PC-9 (cell line): Measurements from ENCODE around the gene GSTP1. TPM values are rescaled to one million over a fixed set of nuclear protein-coding genes. Genes with fewer than 3 reads are reported as not detected.

Experiments
- BruUV-seq: library from RNA; stranded (reverse); fragments of 400-500 nt; replicated peaks from 2 replicates; lab custom pipeline; 2021; lab: Mats Ljungman, UMichigan
- CTCF ChIA-PET: fragments of 300-600 bp; sonication (Branson Sonifier 250); formaldehyde crosslinking; loops from one replicate; lab custom pipeline; 2022; ENCODE audit warnings: antibody characterized with exemption; lab: Charles Lee
- POLR2A ChIA-PET: fragments of 300-600 bp; sonication (Branson Sonifier 250); formaldehyde crosslinking; loops from one replicate; lab custom pipeline; 2022; ENCODE audit warnings: antibody characterized with exemption; ENCODE audit not compliant: unreplicated experiment; lab: Charles Lee
- DNase-seq, 2 experiments: peaks; one replicate each; pipeline versions ENCODE4 v3.0.0 to v3.0.0-alpha.2; 2015 to 2022; ENCODE audit warnings: mixed read lengths in 1 of 2
- H2AFZ ChIP-seq: fragments of 200-600 bp; sonication (generic); 2 replicates; pipeline ENCODE4 v1.8.1; 2017; ENCODE audit warnings: antibody characterized with exemption
- H3F3A ChIP-seq: fragments of 200-600 bp; sonication (generic); 2 replicates; pipeline ENCODE4 v1.8.1; 2017; ENCODE audit warnings: antibody characterized with exemption, mild to moderate bottlenecking, low read depth; ENCODE audit not compliant: insufficient read depth
- H3K27ac ChIP-seq: fragments of 200-600 bp; sonication (generic); 2 replicates; pipeline ENCODE4 v1.6.1; 2016; ENCODE audit warnings: mixed run types
- H3K27me3 ChIP-seq: fragments of 200-600 bp; sonication (generic); 2 replicates; pipeline ENCODE4 v1.6.1; 2016; ENCODE audit warnings: low read depth, mixed run types; ENCODE audit not compliant: insufficient read depth
- H3K36me3 ChIP-seq: fragments of 200-600 bp; sonication (generic); 2 replicates; pipeline ENCODE4 v1.6.1; 2016; ENCODE audit warnings: low read depth, mixed run types
- H3K4me1 ChIP-seq: fragments of 200-600 bp; sonication (generic); replicated peaks from 2 replicates; pipeline ENCODE4 v1.6.1; 2016; ENCODE audit warnings: mixed run types; ENCODE audit not compliant: insufficient read depth
- H3K4me2 ChIP-seq: fragments of 200-600 bp; sonication (generic); 2 replicates; pipeline ENCODE4 v1.6.1; 2017; ENCODE audit warnings: mixed run types
- H3K4me3 ChIP-seq: fragments of 200-600 bp; sonication (generic); 2 replicates; pipeline ENCODE4 v1.6.1; 2016; ENCODE audit warnings: mixed run types
- H3K79me2 ChIP-seq: fragments of 200-600 bp; sonication (generic); 2 replicates; pipeline ENCODE4 v1.6.1; 2017; ENCODE audit warnings: low read depth, mixed run types
- H3K9me2 ChIP-seq: fragments of 200-600 bp; sonication (generic); 2 replicates; pipeline ENCODE4 v1.8.1; 2017; ENCODE audit warnings: mild to moderate bottlenecking; ENCODE audit not compliant: insufficient read depth
- H3K9me3 ChIP-seq: fragments of 200-600 bp; sonication (generic); 2 replicates; pipeline ENCODE4 v1.8.1; 2016; ENCODE audit warnings: low read depth; ENCODE audit not compliant: insufficient read depth
- H4K20me1 ChIP-seq: fragments of 200-600 bp; sonication (generic); 2 replicates; pipeline ENCODE4 v1.8.1; 2017; ENCODE audit not compliant: insufficient read depth
- EZH2 ChIP-seq: fragments of 200-600 bp; sonication (generic); IDR thresholded peaks from 2 replicates; pipeline ENCODE4 v1.8.0; 2017; ENCODE audit warnings: antibody characterized with exemption, low read depth
- intact Hi-C: fragments of 100-400 bp; cut with micrococcal nuclease; formaldehyde crosslinking; loops from one replicate; pipeline ENCODE4 v1.10.0; 2022; ENCODE audit not compliant: unreplicated experiment
- total RNA-seq: library from RNA; stranded (reverse); gene quantifications from 2 replicates; pipeline ENCODE4 v1.2.3, GENCODE V29; 2021
- TF ChIP-seq, protein P1 (sequence below): fragments of 200-600 bp; sonication (generic); conservative IDR thresholded peaks from 2 replicates; pipeline ENCODE4 v1.6.1; 2017; ENCODE audit warnings: mixed run types, antibody characterized with exemption, mild to moderate bottlenecking, moderate library complexity

The GSTP1 gene
- total RNA-seq, 1 experiment from 2014 or later: 2,063 TPM

DNA sequence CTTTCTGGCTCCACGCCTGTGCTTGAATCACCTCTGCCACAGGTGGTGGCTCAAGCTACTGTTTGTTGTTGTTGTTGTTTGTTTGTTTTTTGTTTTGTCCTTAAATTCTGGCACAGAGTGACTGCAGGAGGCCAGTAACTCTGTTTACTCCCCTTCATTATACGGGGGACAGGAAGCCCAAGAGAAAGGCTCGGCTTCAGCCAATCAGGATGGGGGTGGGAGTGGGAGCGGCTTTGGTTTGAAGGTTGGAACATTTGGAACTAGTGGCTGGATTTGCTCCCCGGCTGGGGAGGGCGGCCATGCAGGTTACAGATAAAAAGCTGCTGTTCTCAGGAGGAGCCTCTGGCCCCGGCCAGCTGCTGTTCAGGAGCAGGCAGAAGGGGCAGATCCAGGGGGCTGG, 40.6 kb upstream of the GSTP1 start:
- Histone ChIP-seq H3F3A (no peaks in the 10 kb centered on the region), H3K4me2 (no peak overlapping the region), H3K79me2 (no peaks in the 10 kb centered on the region), H3K27ac (no peak overlapping the region), H3K27me3 (no peaks in the 10 kb centered on the region), H2AFZ (no peak overlapping the region), H3K9me3 (no peaks in the 10 kb centered on the region), H4K20me1 (no peaks in the 10 kb centered on the region), H3K4me3 (no peak overlapping the region), H3K36me3 (no peaks in the 10 kb centered on the region), H3K4me1 (0 out of 2 replicates have a peak, but pooled peaks cover 7% of the 10 kb centered on the region), H3K9me2 (no peaks in the 10 kb centered on the region)
- intact Hi-C loops: no loop called here
- no TSS peak for BruUV-seq
- ChIA-PET CTCF (no interaction called here), POLR2A (no interaction called here)
- no peak for DNase-seq
- TF ChIP-seq, protein P1, sequence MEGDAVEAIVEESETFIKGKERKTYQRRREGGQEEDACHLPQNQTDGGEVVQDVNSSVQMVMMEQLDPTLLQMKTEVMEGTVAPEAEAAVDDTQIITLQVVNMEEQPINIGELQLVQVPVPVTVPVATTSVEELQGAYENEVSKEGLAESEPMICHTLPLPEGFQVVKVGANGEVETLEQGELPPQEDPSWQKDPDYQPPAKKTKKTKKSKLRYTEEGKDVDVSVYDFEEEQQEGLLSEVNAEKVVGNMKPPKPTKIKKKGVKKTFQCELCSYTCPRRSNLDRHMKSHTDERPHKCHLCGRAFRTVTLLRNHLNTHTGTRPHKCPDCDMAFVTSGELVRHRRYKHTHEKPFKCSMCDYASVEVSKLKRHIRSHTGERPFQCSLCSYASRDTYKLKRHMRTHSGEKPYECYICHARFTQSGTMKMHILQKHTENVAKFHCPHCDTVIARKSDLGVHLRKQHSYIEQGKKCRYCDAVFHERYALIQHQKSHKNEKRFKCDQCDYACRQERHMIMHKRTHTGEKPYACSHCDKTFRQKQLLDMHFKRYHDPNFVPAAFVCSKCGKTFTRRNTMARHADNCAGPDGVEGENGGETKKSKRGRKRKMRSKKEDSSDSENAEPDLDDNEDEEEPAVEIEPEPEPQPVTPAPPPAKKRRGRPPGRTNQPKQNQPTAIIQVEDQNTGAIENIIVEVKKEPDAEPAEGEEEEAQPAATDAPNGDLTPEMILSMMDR: no peak
- no peak for TF ChIP-seq EZH2

DNA sequence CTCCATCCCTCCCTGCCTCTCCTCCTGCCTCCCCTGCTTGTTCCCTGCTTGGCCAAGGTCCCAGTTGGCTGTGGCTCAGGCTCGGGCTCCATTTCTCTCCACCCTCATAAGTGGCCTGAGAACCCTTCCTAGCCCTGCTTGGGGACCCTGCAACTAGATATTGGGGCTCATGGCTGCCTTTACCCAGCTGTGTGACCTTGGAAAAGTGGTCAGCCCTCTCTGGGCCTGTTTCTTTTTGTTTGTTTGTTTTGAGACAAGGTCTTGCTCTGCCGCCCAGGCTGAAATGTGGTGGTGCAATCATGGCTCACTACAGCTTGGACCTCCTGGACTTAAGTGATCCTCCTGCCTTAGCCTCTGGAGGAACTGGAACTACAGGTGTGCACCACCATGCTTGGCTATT, 40.0 kb upstream of the GSTP1 start:
- H3K4me1 ChIP-seq: 0 out of 2 replicates have a peak, but pooled peaks cover 7% of the 10 kb centered on the region
- H3K9me2 ChIP-seq: no peaks in the 10 kb centered on the region
- H3K27ac ChIP-seq: no peak overlapping the region
- CTCF ChIA-PET: no interaction called here
- no peaks in the 10 kb centered on the region for H4K20me1 ChIP-seq
- no TSS peak for BruUV-seq
- no peaks in the 10 kb centered on the region for H3F3A ChIP-seq
- TF ChIP-seq, protein P1: no peak
- no peak for TF ChIP-seq EZH2
- no peaks in the 10 kb centered on the region for H3K9me3 ChIP-seq
- no peak overlapping the region for H3K4me2 ChIP-seq
- no peaks in the 10 kb centered on the region for H3K36me3 ChIP-seq
- DNase-seq: no peak
- H3K27me3 ChIP-seq: no peaks in the 10 kb centered on the region
- H3K79me2 ChIP-seq: no peaks in the 10 kb centered on the region
- POLR2A ChIA-PET: no interaction called here
- H3K4me3 ChIP-seq: no peak overlapping the region
- H2AFZ ChIP-seq: no peak overlapping the region
- intact Hi-C loops: no loop called here

- H4K20me1 ChIP-seq: no peaks in the 10 kb centered on the region
- no peaks in the 10 kb centered on the region for H3K36me3 ChIP-seq
- TF ChIP-seq, protein P1: no peak
- no peak for TF ChIP-seq EZH2
- H3K4me2 ChIP-seq: no peak overlapping the region
- H2AFZ ChIP-seq: no peak overlapping the region
- no TSS peak for BruUV-seq
- no peak overlapping the region for H3K4me3 ChIP-seq
- DNase-seq: no peak
- no peaks in the 10 kb centered on the region for H3K79me2 ChIP-seq
- intact Hi-C loops: no loop called here
- 0 out of 2 replicates have a peak, but pooled peaks cover 7% of the 10 kb centered on the region for H3K4me1 ChIP-seq
- ChIA-PET CTCF (no interaction called here), POLR2A (interaction anchor here (0.5 to 0.6 kb wide), 2 partner anchors 30 to 143 kb away, joined by 4 to 10 read pairs; partner anchors contain the start of gene PPP1CA)
- no peaks in the 10 kb centered on the region for H3F3A ChIP-seq
- no peak overlapping the region for H3K27ac ChIP-seq
- no peaks in the 10 kb centered on the region for H3K27me3 ChIP-seq
- no peaks in the 10 kb centered on the region for H3K9me2 ChIP-seq
- H3K9me3 ChIP-seq: no peaks in the 10 kb centered on the region
Measured at GRCh38 chr11:67544616-67545242, 38.9 kb upstream of the GSTP1 start.
